Smooth muscle cell (in vitro differentiated cells): ENCODE results near the gene ZBTB34. TPM values are rescaled to one million over a fixed set of nuclear protein-coding genes. Genes with fewer than 3 reads are reported as not detected.

Source experiments
- DNase-seq: peaks from one replicate; lab custom pipeline; 2025; ENCODE audit not compliant: unreplicated experiment; lab: John Stamatoyannopoulos, UW
- H2AFZ ChIP-seq: fragments of 200-600 bp; sonication (generic); 2 replicates; pipeline ENCODE4 v1.6.0; 2016; ENCODE audit warnings: antibody characterized with exemption, low read depth, mild to moderate bottlenecking
- H3F3A ChIP-seq: fragments of 200-600 bp; sonication (generic); 2 replicates; pipeline ENCODE4 v1.6.0; 2017; ENCODE audit warnings: antibody characterized with exemption, low read depth
- H3K27ac ChIP-seq: fragments of 200-600 bp; sonication (generic); 2 replicates; pipeline ENCODE4 v1.5.1; 2016; ENCODE audit warnings: low read depth, mild to moderate bottlenecking
- H3K27me3 ChIP-seq: fragments of 200-600 bp; sonication (generic); 2 replicates; pipeline ENCODE4 v1.6.1; 2016; ENCODE audit warnings: low read depth, mild to moderate bottlenecking
- H3K36me3 ChIP-seq: fragments of 200-600 bp; sonication (generic); 2 replicates; pipeline ENCODE4 v1.5.1; 2016; ENCODE audit warnings: low read depth
- H3K4me1 ChIP-seq: fragments of 200-600 bp; sonication (generic); 2 replicates; pipeline ENCODE4 v1.5.1; 2016; ENCODE audit warnings: low read depth
- H3K4me2 ChIP-seq: fragments of 200-600 bp; sonication (generic); 2 replicates; pipeline ENCODE4 v1.6.0; 2016; ENCODE audit warnings: mild to moderate bottlenecking
- H3K4me3 ChIP-seq: fragments of 200-600 bp; sonication (generic); 2 replicates; pipeline ENCODE4 v1.5.1; 2016; ENCODE audit warnings: mild to moderate bottlenecking
- H3K79me2 ChIP-seq: fragments of 200-600 bp; sonication (generic); 2 replicates; pipeline ENCODE4 v1.6.0; 2016; ENCODE audit warnings: low read depth, mild to moderate bottlenecking
- H3K9ac ChIP-seq: fragments of 200-600 bp; sonication (generic); 2 replicates; pipeline ENCODE4 v1.6.0; 2016; ENCODE audit warnings: low read depth
- H3K9me3 ChIP-seq: fragments of 200-600 bp; sonication (generic); replicated peaks from 2 replicates; pipeline ENCODE4 v1.5.1; 2016; ENCODE audit warnings: low read depth
- H4K20me1 ChIP-seq: fragments of 200-600 bp; sonication (generic); 2 replicates; pipeline ENCODE4 v1.6.0; 2016; ENCODE audit warnings: low read depth
- CTCF ChIP-seq: fragments of 200-600 bp; sonication (generic); IDR thresholded peaks from 2 replicates; pipeline ENCODE4 v1.5.1; 2017; ENCODE audit warnings: borderline replicate concordance, mild to moderate bottlenecking, antibody characterized with exemption; ENCODE audit not compliant: insufficient read depth, poor library complexity, severe bottlenecking
- WGBS: methylation state at CpG from one replicate; pipeline ENCODE4 v1.1.7; 2016; ENCODE audit warnings: low lambda C conversion rate; 5-methylcytosine and 5-hydroxymethylcytosine counted together
- polyA plus RNA-seq: library from polyadenylated mRNA; unstranded; fragments of >200 nt; fragmentation: Nextera tagmentation; extraction: Ambion mirVana; gene quantifications from 2 replicates; pipeline ENCODE4 v1.2.1, GENCODE V29; 2016
- total RNA-seq: library from RNA; depleted of rRNA; stranded (reverse); fragments of >200 nt; gene quantifications from 2 replicates; pipeline ENCODE4 v1.2.3, GENCODE V29; 2014

ZBTB34 gene
- total and polyA plus RNA-seq, 2 experiments from 2014 or later: 6.3 to 17.8 TPM

DNA sequence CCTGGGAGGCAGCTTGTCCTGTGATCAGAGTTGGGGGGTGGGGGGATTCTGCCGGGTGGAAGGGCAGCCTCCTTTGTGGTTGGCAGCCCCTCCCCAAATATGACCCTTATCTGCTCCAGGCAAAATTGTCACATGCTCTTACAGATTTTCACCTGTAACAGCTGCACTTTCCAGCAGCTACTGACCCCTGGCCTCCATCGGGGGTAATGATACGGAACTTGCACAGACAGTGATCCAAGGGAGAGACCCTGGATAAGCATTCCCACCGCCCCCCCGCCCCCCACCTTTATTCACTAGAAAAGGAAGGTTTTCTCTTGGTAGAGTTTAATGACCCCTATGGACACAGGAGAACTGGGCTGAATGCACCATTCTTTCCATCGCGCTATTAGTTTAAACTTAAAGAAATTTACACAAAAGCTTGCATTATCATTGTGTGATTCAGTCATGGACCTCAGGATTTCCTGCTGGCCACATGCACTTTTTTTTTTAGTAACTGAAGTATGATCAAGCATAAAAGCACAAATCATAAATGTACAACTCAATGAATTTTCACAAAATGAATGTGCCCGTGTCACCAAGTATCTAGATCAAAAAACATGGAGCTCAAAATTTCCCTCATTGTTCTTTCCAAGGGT is 10.7 kb upstream of the ZBTB34 start:
- no peak overlapping the region for H3K4me3 ChIP-seq
- WGBS: 90% methylated on average over 8 of the region's 8 CpGs

GRCh38 chr9:126851286-126851880 is 9.1 kb upstream of the ZBTB34 start:
- Histone ChIP-seq H3K9ac (no peak overlapping the region), H3F3A (no peaks in the 10 kb centered on the region), H3K4me1 (no peaks in the 10 kb centered on the region), H3K79me2 (no peaks in the 10 kb centered on the region), H4K20me1 (no peaks in the 10 kb centered on the region), H2AFZ (no peak overlapping the region), H3K27me3 (peaks cover 17% of the 10 kb centered on the region), H3K4me3 (no peak overlapping the region), H3K4me2 (no peak overlapping the region), H3K27ac (no peak overlapping the region), H3K9me3 (no peaks in the 10 kb centered on the region), H3K36me3 (no peaks in the 10 kb centered on the region)
- no peak for TF ChIP-seq CTCF
- WGBS: 93% methylated on average over 6 of the region's 6 CpGs
- DNase-seq: no peak

More for the DNA sequence above, 10.7 kb upstream of the ZBTB34 start:
- no peak overlapping the region for H2AFZ ChIP-seq
- no peak for DNase-seq
- no peaks in the 10 kb centered on the region for H3K36me3 ChIP-seq
- no peaks in the 10 kb centered on the region for H3K4me1 ChIP-seq
- no peaks in the 10 kb centered on the region for H3K9me3 ChIP-seq
- no peak for TF ChIP-seq CTCF
- H3K9ac ChIP-seq: no peak overlapping the region
- no peak overlapping the region for H3K4me2 ChIP-seq
- no peaks in the 10 kb centered on the region for H4K20me1 ChIP-seq
- H3K27ac ChIP-seq: no peak overlapping the region
- no peaks in the 10 kb centered on the region for H3F3A ChIP-seq
- H3K79me2 ChIP-seq: no peaks in the 10 kb centered on the region
- H3K27me3 ChIP-seq: peaks cover 17% of the 10 kb centered on the region

- H3F3A ChIP-seq: no peaks in the 10 kb centered on the region
- H3K9ac ChIP-seq: no peak overlapping the region
- H3K4me1 ChIP-seq: no peaks in the 10 kb centered on the region
- H3K79me2 ChIP-seq: no peaks in the 10 kb centered on the region
- no peaks in the 10 kb centered on the region for H4K20me1 ChIP-seq
- H2AFZ ChIP-seq: no peak overlapping the region
- peaks cover 19% of the 10 kb centered on the region for H3K27me3 ChIP-seq
- H3K36me3 ChIP-seq: no peaks in the 10 kb centered on the region
- DNase-seq: no peak
- no peak overlapping the region for H3K27ac ChIP-seq
- 54% methylated on average over 3 of the region's 3 CpGs for WGBS
- no peak overlapping the region for H3K4me3 ChIP-seq
- H3K4me2 ChIP-seq: no peak overlapping the region
- no peaks in the 10 kb centered on the region for H3K9me3 ChIP-seq
- TF ChIP-seq CTCF: no peak
These were observed 8.3 kb upstream of the ZBTB34 start for GRCh38 chr9:126852086-126852688.

GRCh38 chr9:126853667-126854066 is 6.8 kb upstream of the ZBTB34 start:
- no peak for DNase-seq
- no peak overlapping the region for H3K4me2 ChIP-seq
- no peaks in the 10 kb centered on the region for H3K36me3 ChIP-seq
- H4K20me1 ChIP-seq: no peaks in the 10 kb centered on the region
- H3K9ac ChIP-seq: no peak overlapping the region
- no peaks in the 10 kb centered on the region for H3K4me1 ChIP-seq
- no peaks in the 10 kb centered on the region for H3K9me3 ChIP-seq
- H3K27ac ChIP-seq: no peak overlapping the region
- H3K27me3 ChIP-seq: peaks cover 33% of the 10 kb centered on the region
- no peaks in the 10 kb centered on the region for H3F3A ChIP-seq
- 55% methylated on average over 5 of the region's 5 CpGs for WGBS
- no peak overlapping the region for H2AFZ ChIP-seq
- no peak overlapping the region for H3K4me3 ChIP-seq
- H3K79me2 ChIP-seq: no peaks in the 10 kb centered on the region
- TF ChIP-seq CTCF: no peak
